GM12874 (cell line): ENCODE data around the gene NUCB1.

Source experiments
- TF ChIP-seq, protein P1 (sequence below): IDR thresholded peaks from 2 replicates; pipeline ENCODE4 v1.5.1; 2011; ENCODE audit warnings: low read depth, mild to moderate bottlenecking, control low read depth, low read length, moderate library complexity; ENCODE audit not compliant: insufficient read depth

NUCB1 gene

DNA sequence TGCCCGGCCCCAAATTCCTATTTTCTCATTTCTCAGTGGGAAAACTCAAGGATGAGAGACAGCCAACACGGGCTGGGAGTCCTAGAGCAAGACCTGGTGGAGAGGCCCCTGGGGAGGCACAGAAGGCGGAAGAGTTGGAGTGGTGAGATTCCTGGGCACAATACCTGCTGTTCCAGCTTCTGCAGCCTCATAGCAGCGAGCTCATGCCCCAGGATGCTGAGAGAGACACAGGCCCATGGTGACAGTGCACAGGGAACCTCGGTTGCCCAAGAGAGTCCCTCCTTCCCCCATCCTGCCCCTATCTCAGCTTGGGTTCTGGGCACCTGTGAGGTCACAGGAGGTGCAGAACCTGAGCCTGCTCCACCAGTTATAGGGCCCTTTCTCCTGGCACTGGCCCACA is 2.9 kb upstream of the NUCB1 start:
- TF ChIP-seq, protein P1, sequence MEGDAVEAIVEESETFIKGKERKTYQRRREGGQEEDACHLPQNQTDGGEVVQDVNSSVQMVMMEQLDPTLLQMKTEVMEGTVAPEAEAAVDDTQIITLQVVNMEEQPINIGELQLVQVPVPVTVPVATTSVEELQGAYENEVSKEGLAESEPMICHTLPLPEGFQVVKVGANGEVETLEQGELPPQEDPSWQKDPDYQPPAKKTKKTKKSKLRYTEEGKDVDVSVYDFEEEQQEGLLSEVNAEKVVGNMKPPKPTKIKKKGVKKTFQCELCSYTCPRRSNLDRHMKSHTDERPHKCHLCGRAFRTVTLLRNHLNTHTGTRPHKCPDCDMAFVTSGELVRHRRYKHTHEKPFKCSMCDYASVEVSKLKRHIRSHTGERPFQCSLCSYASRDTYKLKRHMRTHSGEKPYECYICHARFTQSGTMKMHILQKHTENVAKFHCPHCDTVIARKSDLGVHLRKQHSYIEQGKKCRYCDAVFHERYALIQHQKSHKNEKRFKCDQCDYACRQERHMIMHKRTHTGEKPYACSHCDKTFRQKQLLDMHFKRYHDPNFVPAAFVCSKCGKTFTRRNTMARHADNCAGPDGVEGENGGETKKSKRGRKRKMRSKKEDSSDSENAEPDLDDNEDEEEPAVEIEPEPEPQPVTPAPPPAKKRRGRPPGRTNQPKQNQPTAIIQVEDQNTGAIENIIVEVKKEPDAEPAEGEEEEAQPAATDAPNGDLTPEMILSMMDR = no peak

DNA sequence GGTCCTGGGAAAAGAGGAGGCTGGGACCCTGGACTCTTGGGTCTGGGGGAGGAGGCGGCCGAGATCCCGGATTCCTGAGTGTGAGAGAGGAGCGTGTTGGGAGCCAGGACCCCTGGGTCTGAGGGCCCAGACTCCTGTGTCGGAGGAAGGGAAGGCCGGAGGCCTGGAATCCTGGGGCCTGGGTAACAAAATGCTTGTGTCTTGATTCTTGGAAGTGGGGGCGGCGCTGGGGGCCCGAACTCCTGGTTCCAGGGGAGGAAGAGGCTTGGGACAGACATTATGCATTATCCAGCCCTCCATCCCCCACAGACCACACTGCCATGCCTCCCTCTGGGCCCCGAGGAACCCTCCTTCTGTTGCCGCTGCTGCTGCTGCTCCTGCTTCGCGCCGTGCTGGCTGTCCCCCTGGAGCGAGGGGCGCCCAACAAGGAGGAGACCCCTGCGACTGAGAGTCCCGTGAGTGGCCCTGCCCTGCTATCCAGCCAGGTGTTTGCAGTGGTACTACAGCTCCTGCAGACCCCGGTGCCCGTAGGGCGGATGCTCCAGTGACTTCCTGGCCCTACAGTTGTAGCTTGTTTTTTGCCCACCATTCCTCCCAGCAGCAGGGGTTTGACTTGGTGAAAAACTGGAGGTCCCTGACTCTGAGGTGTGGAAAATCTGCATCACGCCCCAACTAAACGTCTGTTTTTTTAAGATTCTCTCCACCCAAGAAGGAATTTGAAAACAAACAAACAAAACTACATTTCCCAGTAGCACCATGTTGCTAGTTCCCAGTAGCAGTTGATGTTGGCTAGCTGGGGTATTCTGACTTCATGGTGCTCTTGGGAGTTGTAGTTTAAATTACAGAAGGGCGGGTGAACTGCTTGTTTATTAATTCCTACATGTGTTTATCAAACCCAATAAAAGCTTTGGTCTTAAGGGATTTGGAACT is 630 bp downstream of the NUCB1 start:
- TF ChIP-seq, protein P1 = no peak

DNA sequence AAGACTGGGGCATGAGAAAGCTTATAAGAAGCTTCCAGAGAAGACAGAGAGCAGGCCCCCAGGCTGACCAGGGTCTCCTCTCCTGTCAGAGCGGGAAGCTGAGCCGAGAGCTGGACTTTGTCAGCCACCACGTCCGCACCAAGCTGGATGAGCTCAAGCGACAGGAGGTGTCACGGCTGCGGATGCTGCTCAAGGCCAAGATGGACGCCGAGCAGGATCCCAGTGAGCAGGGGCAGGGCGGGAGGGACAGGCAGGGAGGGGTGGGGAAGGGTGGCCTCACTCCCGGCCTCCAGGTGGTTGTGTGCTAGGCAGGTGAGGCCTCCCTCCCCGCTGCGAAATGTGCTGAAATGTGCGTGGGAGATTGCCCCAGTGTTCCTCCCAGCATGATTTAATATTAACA is 5.6 kb downstream of the NUCB1 start:
- TF ChIP-seq, protein P1 = no peak

DNA sequence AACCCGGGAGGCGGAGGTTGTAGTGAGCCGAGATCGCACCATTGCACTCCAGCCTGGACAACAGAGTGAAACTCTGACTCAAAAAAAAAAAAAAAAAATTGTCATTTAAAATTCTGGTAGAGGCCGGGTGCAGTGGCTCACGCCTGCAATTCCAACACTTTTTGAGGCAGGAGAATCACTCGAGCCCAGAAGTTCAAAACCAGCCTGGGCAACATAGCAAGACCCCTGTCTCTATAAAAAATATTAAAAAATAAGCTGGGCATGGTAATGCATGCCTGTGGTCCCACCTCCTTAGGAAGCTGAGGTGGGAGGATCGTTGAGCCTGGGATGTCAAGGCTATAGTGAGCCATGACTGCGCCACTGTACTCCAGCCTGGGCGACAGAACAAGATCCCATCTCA is 6.2 kb downstream of the NUCB1 start:
- TF ChIP-seq, protein P1 = no peak

DNA sequence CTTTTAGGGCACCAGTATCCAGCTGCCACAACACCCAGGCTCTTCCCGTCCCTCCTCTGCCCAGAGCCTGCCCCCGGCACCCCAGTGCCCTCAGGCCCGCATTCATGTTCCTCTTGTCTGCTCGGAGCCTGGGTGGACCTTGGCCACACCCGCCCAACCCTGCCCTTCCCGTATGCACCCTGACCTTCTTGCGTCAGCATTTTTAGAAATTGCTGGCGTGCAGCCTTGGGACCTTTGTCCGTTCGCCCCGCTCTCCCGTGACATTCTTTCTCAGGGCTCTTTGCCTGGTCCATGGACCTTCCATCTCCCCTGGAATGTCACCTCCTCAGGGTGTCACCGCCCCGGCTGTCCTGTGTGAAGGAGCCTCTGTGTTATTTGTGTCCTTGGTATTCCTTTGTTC is 7.6 kb downstream of the NUCB1 start:
- TF ChIP-seq, protein P1 = no peak

DNA sequence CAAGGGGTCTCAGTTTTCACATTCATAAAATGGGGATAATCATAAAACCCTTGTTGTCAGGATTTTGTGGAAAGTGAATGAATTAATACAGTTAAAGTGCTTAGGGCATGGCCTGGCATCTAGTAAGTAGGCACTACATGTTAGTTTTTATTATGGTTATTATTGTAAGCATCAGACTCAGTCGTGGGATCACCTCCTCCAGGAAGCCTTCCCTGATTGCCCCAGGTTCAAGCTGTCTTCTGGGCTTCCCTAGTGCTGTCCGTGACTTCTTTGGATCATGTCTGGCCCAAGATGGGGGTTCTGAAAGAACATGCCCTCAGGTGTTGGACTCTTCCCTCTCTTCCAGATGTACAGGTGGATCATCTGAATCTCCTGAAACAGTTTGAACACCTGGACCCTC is 10.7 kb downstream of the NUCB1 start:
- TF ChIP-seq, protein P1 = no peak

DNA sequence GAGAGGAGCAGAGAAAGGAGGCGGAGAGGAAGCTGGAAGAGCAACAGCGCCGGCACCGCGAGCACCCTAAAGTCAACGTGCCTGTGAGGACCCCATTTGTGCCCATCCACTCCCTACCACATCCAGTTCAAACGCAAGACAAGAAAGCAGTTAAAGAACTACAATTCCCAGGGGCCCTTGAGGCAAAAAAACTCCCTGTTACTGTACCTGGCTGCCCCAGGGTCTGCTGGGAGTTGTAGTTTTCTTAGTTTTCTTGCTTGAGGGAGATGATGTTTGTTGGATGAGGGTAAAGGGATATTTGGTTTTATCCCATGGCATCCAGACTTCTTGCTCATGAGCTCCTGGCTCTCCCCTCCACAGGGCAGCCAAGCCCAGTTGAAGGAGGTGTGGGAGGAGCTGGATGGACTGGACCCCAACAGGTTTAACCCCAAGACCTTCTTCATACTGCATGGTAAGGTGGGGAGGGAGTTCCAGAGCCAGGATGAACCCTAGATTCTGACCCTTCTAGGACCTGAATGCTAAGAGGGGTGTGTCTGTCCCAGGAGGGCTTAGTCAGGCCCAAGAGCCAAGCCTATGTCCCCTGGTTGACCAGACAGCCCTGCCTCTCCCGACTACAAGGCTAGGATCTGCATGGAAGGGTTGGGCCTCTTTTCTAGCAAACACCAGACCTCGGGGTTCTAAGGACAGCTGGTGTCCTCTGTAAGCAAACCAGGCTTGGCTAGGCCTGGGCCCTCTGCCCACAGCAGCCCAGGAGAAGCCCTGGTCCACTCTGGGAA is 13.2 kb downstream of the NUCB1 start:
- TF ChIP-seq, protein P1 = no peak
